Peyer's patch (tissue), 4 donors: ENCODE measurements around the gene CCDC83. TPM values are rescaled to one million over a fixed set of nuclear protein-coding genes. Genes with fewer than 3 reads are reported as not detected.
A peak's percentile ranks its signal among the peaks of the same experiment; 100 is the strongest.
"Not testable (repeated sequence)": the region's sequence is repeated elsewhere in the genome, so short reads cannot be mapped to it uniquely, and the experiment has no call there.

Experiments used
- DNase-seq, 3 donors: peaks; one replicate each; pipeline ENCODE4 v3.0.0-alpha.2; 2017 to 2019
- H3K27ac ChIP-seq, 4 donors: fragments of 200-600 bp; sonication (generic); one replicate each; pipeline ENCODE4 v1.5.1; 2016 to 2019
- H3K27me3 ChIP-seq, 2 donors: fragments of 200-600 bp; sonication (generic); one replicate each; pipeline ENCODE4 v1.5.1; 2019
- H3K36me3 ChIP-seq, 3 donors: fragments of 200-600 bp; sonication (generic); one replicate each; pipeline ENCODE4 v1.5.1; 2016 to 2019
- H3K4me1 ChIP-seq, 4 donors: fragments of 200-600 bp; sonication (generic); one replicate each; pipeline ENCODE4 v1.5.1; 2016 to 2019
- H3K4me3 ChIP-seq, 4 donors: fragments of 200-600 bp; sonication (generic); 1 replicate in 3 of 4; 2 replicates in 1 of 4; pipeline ENCODE4 v1.5.1; 2016 to 2019; ENCODE audit warnings: mild to moderate bottlenecking in 1 of 4
- H3K9me3 ChIP-seq, 4 donors: fragments of 200-600 bp; sonication (generic); one replicate each; pipeline ENCODE4 v1.5.1; 2016 to 2019; ENCODE audit warnings: mild to moderate bottlenecking in 1 of 4
- POLR2A ChIP-seq, 2 donors: fragments of 450-650 bp; IDR thresholded peaks; one replicate each; pipeline ENCODE4 v1.5.1; 2017; ENCODE audit warnings: antibody characterized with exemption in 2 of 2, mild to moderate bottlenecking in 2 of 2, moderate library complexity in 2 of 2
- total RNA-seq, 4 donors: library from RNA; depleted of rRNA; stranded (reverse); fragments of >200 nt; gene quantifications; one replicate each; pipeline ENCODE4 v1.1.0, GENCODE V29; 2016
- TF ChIP-seq, protein P1 (sequence below), 6 experiments: fragments of 450-650 bp in 4 of 6; fragments of 200-600 bp in 2 of 6; sonication (generic) in 1 of 6; IDR thresholded peaks; one replicate each; pipeline ENCODE4 v1.5.1; 2017 to 2019; ENCODE audit warnings: antibody characterized with exemption in 6 of 6, mild to moderate bottlenecking in 3 of 6, moderate library complexity in 1 of 6

The CCDC83 gene
- total RNA-seq, 4 donors from 2014 or later: not detected

DNA sequence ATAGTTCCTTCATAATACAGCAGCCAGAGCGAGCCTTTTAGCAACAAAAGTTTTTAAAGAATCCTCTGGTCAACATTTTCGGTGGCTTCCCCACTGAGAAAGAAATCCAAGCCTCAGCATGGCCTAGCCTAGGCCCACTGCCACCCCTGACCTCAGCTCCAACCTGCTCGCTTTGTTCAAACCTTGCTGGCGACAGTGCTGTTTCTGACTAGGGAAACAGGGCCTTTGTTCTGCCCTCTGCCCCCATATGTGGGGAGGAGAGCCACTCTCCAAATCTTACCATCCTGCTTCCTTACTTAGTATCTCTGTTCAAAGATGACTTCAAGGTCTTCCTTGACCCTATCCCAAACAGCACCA lies 95.8 kb downstream of the CCDC83 start:
- Histone ChIP-seq H3K27me3 (no peaks in the 10 kb centered on the region), H3K36me3 (peaks cover 0 to 15% (median 0%) of the 10 kb centered on the region in 3 donors), H3K4me1 (peaks cover 0 to 6% (median 0%) of the 10 kb centered on the region in 4 donors), H3K4me3 (no peak overlapping the region), H3K9me3 (no peaks in the 10 kb centered on the region), H3K27ac (no peak overlapping the region)
- no peak for TF ChIP-seq POLR2A (IDR thresholded peaks at IDR 0.05)
- TF ChIP-seq, protein P1, sequence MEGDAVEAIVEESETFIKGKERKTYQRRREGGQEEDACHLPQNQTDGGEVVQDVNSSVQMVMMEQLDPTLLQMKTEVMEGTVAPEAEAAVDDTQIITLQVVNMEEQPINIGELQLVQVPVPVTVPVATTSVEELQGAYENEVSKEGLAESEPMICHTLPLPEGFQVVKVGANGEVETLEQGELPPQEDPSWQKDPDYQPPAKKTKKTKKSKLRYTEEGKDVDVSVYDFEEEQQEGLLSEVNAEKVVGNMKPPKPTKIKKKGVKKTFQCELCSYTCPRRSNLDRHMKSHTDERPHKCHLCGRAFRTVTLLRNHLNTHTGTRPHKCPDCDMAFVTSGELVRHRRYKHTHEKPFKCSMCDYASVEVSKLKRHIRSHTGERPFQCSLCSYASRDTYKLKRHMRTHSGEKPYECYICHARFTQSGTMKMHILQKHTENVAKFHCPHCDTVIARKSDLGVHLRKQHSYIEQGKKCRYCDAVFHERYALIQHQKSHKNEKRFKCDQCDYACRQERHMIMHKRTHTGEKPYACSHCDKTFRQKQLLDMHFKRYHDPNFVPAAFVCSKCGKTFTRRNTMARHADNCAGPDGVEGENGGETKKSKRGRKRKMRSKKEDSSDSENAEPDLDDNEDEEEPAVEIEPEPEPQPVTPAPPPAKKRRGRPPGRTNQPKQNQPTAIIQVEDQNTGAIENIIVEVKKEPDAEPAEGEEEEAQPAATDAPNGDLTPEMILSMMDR (IDR thresholded peaks at IDR 0.05): no peak
- DNase-seq: no peak

DNA sequence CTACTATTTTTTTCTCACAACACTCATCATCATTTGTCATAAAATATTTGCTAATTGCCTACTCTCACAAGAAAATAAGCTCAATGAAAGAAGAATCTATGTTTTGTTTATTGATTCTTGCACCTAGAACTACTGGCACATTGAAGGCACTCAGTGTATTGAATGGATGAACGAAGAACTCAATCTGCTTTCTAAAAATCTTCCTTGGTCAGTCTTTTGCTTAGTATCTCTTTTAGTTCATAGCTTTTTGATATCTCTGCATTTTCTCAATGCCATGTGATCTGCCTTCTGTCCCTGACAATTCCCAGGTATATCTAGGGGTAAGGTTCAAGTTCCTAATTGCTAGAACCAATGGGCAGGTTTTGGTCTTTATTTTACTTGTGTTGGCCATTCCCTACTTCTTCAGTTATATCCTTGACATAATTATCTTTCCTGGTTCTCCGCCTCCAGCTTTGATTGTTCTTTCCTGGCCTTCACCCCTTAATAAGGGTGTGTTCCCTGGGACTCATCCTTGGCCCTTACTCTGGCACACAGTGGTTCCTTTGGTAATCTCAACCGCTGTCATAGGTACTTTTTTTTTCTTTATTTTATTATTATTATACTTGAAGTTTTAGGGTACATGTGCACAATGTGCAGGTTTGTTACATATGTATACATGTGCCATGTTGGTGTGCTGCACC lies 96.4 kb downstream of the CCDC83 start:
- Histone ChIP-seq H3K27me3 (no peaks in the 10 kb centered on the region), H3K4me1 (peaks cover 0 to 6% (median 0%) of the 10 kb centered on the region in 4 donors), H3K9me3 (no peaks in the 10 kb centered on the region), H3K36me3 (peaks cover 0 to 21% (median 0%) of the 10 kb centered on the region in 3 donors), H3K27ac (no peak overlapping the region), H3K4me3 (no peak overlapping the region)
- TF ChIP-seq, protein P1 (IDR thresholded peaks at IDR 0.05): no peak
- TF ChIP-seq POLR2A (IDR thresholded peaks at IDR 0.05): no peak
- DNase-seq: no peak

DNA sequence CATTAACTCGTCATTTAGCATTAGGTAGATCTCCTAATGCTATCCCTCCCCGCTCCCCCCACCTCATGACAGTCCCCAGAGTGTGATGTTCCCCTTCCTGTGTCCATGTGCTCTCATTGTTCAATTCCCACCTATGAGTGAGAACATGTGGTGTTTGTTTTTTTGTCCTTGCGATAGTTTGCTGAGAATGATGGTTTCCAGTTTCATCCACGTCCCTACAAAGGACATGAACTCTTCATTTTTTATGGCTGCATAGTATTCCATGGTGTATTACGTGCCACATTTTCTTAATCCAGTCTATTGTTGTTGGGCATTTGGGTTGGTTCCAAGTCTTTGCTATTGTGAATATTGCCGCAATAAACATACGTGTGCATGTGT lies 96.9 kb downstream of the CCDC83 start:
- not testable (repeated sequence) for H3K9me3 ChIP-seq, H3K27me3 ChIP-seq, DNase-seq, H3K4me3 ChIP-seq, H3K4me1 ChIP-seq, H3K27ac ChIP-seq
- H3K36me3 ChIP-seq: peaks cover 0 to 25% (median 0%) of the 10 kb centered on the region in 3 donors

DNA sequence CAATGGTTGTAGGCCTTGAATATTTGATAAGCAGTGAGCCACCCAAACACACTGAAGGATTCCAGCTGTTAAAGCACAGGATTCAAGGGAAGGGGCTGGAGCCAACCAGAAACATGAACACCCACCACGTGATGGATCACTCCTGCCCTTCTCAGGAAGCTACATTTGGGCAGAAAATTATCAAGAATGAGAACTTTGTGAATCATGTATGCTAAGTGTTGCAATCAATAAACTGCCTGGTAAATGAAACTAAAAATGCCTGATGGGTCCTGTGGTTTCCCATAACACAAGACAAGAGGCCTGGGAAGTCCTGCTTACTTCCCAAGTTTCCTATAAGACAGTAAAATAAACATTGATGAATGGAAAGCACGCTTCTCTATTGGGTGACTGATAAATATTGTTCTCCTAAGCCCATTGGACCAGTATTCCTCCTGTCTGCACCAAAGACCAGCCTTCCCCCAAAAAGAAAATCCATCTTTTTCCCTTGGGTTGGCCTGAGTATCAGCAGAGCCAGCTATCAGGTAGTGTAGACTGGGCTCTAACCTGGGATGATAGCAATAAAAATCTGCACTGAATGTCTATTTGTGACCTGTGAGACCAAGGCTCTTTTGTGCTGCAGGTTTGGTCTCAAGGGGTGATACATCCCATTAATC lies 98.4 kb downstream of the CCDC83 start:
- H3K9me3 ChIP-seq: no peaks in the 10 kb centered on the region
- H3K27ac ChIP-seq: no peak overlapping the region
- no peaks in the 10 kb centered on the region for H3K4me1 ChIP-seq
- H3K4me3 ChIP-seq: no peak overlapping the region
- H3K36me3 ChIP-seq: peaks cover 0 to 28% (median 0%) of the 10 kb centered on the region in 3 donors
- TF ChIP-seq POLR2A (IDR thresholded peaks at IDR 0.05): no peak
- TF ChIP-seq, protein P1 (IDR thresholded peaks at IDR 0.05): no peak
- no peaks in the 10 kb centered on the region for H3K27me3 ChIP-seq
- DNase-seq: no peak

DNA sequence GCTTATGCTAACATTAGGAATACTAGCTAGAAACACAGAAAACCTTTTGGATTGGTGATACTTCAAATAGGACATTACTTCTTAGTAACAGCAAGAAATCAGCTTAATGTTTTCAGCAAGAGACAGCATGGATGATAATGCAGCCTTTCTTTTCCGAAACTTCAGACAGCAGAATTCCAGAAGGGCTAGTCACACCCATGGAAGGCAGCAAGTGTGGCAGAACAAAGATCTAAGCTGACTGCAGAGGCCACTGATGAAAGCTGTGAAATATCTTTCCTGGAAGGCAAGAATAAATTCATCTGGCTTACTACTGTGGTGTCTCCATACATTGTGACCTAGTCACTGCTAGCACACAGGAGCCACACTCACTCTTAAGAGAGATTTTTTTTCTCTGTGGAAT lies 100.3 kb downstream of the CCDC83 start:
- TF ChIP-seq, protein P1 (IDR thresholded peaks at IDR 0.05): no peak
- TF ChIP-seq POLR2A (IDR thresholded peaks at IDR 0.05): no peak
- H3K36me3 ChIP-seq: peaks cover 0 to 38% (median 0%) of the 10 kb centered on the region in 3 donors
- no peaks in the 10 kb centered on the region for H3K27me3 ChIP-seq
- DNase-seq: no peak
- no peak overlapping the region for H3K4me3 ChIP-seq
- peak overlapping the region in 1 of 4 donors; percentile 14 for H3K27ac ChIP-seq
- H3K9me3 ChIP-seq: no peaks in the 10 kb centered on the region
- no peaks in the 10 kb centered on the region for H3K4me1 ChIP-seq

DNA sequence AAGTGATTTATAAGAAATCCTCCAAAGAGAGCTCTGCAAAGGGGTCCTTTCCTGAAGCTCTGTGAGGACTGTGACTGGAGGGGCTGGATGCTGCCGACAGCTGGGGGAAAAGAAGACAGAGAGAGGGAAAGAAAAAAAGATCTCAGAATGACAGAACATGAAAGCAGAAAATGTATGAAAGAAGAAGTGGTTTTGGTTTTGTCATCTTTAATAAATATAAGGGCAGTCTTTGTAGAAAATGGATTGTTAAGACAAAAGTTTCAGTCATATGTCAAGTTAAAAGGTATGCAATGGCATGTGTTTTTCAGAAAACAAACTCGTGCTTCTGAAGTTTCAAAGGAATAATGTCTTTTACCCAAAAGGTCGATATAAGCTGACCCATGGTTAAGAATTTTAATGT lies 105.5 kb downstream of the CCDC83 start:
- H3K27me3 ChIP-seq: no peaks in the 10 kb centered on the region
- no peak for TF ChIP-seq POLR2A (IDR thresholded peaks at IDR 0.05)
- TF ChIP-seq, protein P1 (IDR thresholded peaks at IDR 0.05): no peak
- H3K36me3 ChIP-seq: peaks cover 0 to 56% (median 3%) of the 10 kb centered on the region in 3 donors
- no peaks in the 10 kb centered on the region for H3K4me1 ChIP-seq
- no peak for DNase-seq
- H3K27ac ChIP-seq: no peak overlapping the region
- H3K9me3 ChIP-seq: no peaks in the 10 kb centered on the region
- no peak overlapping the region for H3K4me3 ChIP-seq
